Cardiac fibroblast (primary cell): ENCODE data around the gene CASP1.

ENCODE experiments used
- DNase-seq, 2 donors: peaks; one replicate each; pipeline versions ENCODE4 v3.0.0 to v3.0.0-alpha.2; 2010; ENCODE audit warnings: low read depth in 2 of 2
- H3K4me3 ChIP-seq, 2 donors: replicated peaks in 1 of 2; 1 replicate in 1 of 2; 2 replicates in 1 of 2; pipeline ENCODE4 v1.5.1; 2011; ENCODE audit warnings: low read depth in 2 of 2, low read length in 2 of 2, mild to moderate bottlenecking in 2 of 2, moderate library complexity in 1 of 2
- CTCF ChIP-seq: IDR thresholded peaks from one replicate; pipeline ENCODE4 v1.5.1; 2011; ENCODE audit warnings: low read depth, mild to moderate bottlenecking, low read length, inconsistent platforms

The CASP1 gene

GRCh38 chr11:105040703-105041102, 5.8 kb upstream of the CASP1 start:
- H3K4me3 ChIP-seq = no peak overlapping the region
- no peak for DNase-seq
- TF ChIP-seq CTCF = no peak

GRCh38 chr11:105034388-105034787, 556 bp downstream of the CASP1 start:
- DNase-seq = peak in 1 of 2 donors; percentile 4

GRCh38 chr11:105033781-105034180, 1.2 kb downstream of the CASP1 start:
- DNase-seq = no peak
- H3K4me3 ChIP-seq = no peak overlapping the region
- no peak for TF ChIP-seq CTCF

More at GRCh38 chr11:105034388-105034787, 556 bp downstream of the CASP1 start:
- H3K4me3 ChIP-seq = peak overlapping the region; percentile 20 to 45

GRCh38 chr11:105033343-105033742, 1.6 kb downstream of the CASP1 start:
- no peak overlapping the region for H3K4me3 ChIP-seq
- TF ChIP-seq CTCF = no peak
- no peak for DNase-seq

GRCh38 chr11:105032495-105032894, 2.4 kb downstream of the CASP1 start:
- DNase-seq = no peak
- no peak for TF ChIP-seq CTCF
- H3K4me3 ChIP-seq = no peak overlapping the region

GRCh38 chr11:105027678-105028077, 7.3 kb downstream of the CASP1 start:
- no peak for DNase-seq
- TF ChIP-seq CTCF = no peak
- H3K4me3 ChIP-seq = no peak overlapping the region

GRCh38 chr11:105024394-105024793, 10.6 kb downstream of the CASP1 start:
- H3K4me3 ChIP-seq = no peak overlapping the region
- DNase-seq = no peak
- TF ChIP-seq CTCF = no peak
